NCI-H1436 (cell line): ENCODE data around the gene DYNLT1.
"Not testable (repeated sequence)": the region's sequence is repeated elsewhere in the genome, so short reads cannot be mapped to it uniquely, and the experiment has no call there.

Experiments used
- DNase-seq: peaks from one replicate; lab custom pipeline; 2025; lab: John Stamatoyannopoulos, UW

DYNLT1 gene

DNA sequence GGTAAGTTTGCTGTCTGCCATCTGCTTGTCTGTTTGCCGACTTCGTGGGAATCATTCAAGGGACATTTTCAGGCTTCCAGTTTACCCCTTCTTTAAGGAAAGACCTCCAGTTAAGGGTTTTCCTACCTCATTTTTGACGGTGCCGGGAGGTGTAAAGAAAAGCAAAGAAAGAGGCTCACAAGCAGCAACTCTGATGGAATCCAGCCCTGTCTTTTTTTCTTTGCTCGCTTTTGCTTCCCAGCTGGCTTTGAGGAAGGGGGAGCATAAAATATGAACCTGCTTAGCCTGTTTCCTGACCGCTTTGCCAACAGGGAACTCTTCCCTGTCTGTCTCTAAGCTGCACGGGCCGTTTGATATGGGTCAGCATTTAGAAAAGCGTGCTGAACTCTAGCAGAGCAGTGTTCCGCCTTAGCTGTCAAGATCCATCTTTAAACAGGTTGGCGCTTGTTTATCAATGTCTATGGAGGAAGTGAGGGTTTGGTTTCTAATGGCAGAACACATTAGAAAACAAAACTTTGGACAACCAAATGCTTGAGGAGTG lies 19.2 kb upstream of the DYNLT1 start:
- DNase-seq = no peak

DNA sequence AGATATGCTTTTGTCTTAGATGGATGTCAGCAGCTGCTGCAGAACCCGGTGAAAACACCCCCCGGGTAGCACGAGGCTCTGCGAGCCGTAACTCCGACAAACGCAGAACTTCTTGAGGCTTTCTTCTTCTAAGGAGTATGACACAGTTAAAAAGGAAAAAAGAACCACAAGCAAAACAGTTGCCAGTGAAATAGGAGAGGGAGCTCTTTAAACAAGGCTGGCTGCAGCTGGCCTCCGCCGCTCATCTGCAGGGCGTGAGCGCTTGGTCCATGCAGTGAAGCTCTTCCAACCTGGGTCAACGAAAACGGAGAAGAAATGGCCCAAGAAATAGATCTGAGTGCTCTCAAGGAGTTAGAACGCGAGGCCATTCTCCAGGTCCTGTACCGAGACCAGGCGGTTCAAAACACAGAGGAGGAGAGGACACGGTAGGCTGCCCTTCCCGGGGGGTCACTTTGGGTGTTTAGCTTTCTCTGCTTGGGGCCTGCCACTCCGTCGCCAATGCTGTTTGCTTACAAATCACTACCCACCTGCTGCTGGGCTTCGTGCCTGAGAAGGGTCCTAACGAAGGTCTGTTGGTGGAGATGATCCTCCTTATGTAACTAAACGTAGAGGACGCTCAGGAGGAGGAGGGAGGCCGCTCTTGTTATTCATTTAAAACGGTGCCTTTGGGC lies 18.5 kb upstream of the DYNLT1 start:
- no peak for DNase-seq

DNA sequence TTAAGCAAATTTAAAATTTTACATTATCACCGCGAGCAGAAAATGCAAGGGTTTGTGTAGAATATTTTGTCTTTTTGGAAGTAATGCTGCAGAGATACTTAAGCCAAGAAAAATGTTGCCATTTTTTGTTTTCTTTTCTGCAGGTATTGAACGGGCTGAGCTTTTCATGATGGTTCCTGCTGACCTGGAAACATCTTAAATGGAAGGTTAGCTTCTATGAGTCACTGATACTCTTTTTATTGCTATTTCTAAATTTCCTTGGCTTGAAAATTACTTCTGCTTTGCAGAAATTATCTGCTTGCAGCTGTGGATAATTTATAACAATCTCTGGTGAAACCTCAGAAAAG lies 18.0 kb upstream of the DYNLT1 start:
- no peak for DNase-seq

DNA sequence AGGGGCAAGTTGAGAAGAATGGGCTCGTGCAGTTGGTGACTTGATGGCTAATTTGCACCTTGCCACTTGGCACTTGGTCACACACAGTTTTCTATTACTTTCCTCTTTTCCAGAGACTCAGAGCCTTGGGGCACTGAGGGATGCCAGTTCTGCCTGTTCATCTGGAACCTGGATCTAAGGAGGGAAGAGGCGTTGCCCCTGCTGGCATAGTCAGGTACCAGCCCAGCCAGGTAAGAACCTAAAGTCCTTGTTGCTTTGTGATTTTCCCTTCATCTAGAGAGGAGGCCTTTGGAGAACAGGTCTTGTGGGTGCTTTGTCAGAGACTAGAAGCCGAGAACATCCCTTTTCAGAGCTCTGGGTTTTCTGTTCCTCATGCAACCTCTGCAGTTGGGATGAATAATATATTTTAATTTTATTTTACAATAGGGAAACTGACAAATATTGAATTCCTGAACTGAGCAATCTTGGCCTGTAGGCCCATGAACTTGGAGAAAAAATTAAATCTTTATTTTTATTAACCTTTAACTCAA lies 16.7 kb upstream of the DYNLT1 start:
- no peak for DNase-seq

DNA sequence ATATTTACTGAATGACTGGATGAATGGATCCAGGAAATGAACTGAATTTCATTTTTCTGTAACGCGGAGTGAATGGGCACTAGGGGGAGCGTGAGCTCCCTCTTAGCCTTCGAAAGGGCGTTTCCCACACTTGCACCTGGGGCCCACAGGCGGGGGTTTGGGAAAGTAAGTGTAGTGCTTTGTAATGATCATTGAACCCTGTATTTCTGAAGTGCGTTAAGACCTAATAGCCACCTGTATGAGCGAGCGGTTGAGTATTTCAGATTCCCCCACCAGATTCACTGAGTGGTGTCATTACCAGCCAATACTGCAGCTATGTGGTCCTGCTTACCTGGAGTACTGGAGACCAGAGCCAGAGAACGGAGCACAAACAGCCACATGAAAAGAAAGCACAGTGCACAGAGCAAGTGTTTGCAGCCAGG lies 15.8 kb upstream of the DYNLT1 start:
- peak; percentile 58 for DNase-seq

GRCh38 chr6:158656986-158657385 lies 12.4 kb upstream of the DYNLT1 start:
- not testable (repeated sequence) for DNase-seq

- peak; percentile 81 for DNase-seq
Measured at GRCh38 chr6:158655569-158656450, 11.3 kb upstream of the DYNLT1 start.

GRCh38 chr6:158654960-158655489 lies 10.5 kb upstream of the DYNLT1 start:
- DNase-seq = no peak

- no peak for DNase-seq
Measured at GRCh38 chr6:158654498-158654897, 10.0 kb upstream of the DYNLT1 start.

- DNase-seq = no peak
Measured at GRCh38 chr6:158653577-158654354, 9.2 kb upstream of the DYNLT1 start.

DNA sequence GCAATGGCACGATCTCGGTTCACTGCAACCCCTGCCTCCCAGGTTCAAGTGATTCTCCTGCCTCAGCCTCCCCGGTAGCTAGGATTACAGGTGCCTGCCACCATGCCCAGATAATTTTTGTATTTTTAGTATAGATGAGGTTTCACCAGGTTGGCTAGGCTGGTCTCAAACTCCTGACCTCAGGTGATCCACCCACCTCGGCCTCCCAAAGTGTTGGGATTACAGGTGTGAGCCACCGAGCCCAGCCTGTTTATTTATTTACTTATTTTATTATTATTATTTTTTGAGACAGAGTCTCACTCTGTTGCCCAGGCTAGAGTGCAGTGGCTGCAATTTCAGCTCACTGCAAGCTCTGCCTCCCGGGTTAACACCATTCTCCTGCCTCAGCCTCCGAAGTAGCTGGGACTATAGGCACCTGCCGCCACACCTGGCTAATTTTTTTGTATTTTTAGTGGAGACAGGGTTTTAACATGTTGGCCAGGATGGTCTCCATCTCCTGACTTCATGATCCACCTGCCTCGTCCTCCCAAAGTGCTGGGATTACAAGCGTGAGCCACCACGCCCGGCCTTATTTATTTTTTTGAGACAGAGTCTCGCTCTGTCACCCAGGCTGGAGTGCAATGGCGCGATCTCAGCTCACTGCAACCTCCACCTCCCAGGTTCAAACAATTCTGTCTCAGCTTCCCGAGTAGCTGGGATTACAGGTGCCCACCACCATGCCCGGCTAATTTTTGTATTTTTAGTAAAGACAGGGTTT lies 7.6 kb upstream of the DYNLT1 start:
- not testable (repeated sequence) for DNase-seq

DNA sequence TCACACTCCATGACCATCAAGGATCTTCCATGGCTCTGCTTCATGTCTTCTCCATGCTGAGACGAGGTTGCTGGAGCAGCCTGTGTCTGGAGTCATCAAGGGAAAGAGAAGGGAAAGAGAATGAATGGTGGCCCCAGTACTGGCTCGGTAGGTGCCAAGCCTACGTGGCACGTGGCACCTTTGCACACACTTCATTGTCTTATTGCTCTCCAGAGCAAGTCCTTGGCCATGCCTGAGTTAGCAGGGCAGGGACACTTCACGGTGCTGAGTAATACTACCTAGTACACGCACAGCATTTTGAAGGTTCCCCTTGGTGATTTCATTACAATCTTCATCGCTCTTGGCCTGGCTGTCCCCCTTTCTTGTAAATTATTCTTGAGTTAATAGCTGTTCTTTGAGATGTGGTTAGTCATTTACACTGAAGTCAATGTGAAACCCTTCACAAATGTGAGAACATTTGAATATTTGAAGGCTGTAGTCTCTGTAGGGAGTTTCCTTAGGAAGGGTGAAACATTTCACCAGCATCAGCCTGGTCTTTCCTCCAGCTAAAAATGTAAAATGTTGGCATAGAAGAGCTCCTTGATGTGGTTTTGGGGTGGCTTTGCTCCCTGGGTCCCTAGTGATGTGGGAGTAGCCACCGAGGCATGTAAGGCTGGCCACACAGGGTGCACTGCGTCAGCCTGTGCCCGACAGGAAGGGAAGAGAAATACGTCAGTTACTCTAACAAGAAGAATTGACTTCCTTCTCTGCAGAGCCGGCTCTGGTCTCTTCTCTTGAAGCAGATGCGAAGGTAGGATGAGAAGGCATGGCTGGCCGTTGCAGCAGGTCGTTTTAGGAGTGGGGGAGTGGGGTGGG lies 5.0 kb upstream of the DYNLT1 start, which contains the start of gene SYTL3:
SYTL3 (plus strand) TSS at position 766 of the 855 bp plus-strand sequence. CDS start 13,215 bp downstream, outside the sequence.
- no peak for DNase-seq

GRCh38 chr6:158648682-158649131 lies 4.2 kb upstream of the DYNLT1 start:
- DNase-seq = no peak

- no peak for DNase-seq
Measured at GRCh38 chr6:158647501-158647900, 3.0 kb upstream of the DYNLT1 start.

- DNase-seq = no peak
Measured at GRCh38 chr6:158646023-158646910, 1.7 kb upstream of the DYNLT1 start.

DNA sequence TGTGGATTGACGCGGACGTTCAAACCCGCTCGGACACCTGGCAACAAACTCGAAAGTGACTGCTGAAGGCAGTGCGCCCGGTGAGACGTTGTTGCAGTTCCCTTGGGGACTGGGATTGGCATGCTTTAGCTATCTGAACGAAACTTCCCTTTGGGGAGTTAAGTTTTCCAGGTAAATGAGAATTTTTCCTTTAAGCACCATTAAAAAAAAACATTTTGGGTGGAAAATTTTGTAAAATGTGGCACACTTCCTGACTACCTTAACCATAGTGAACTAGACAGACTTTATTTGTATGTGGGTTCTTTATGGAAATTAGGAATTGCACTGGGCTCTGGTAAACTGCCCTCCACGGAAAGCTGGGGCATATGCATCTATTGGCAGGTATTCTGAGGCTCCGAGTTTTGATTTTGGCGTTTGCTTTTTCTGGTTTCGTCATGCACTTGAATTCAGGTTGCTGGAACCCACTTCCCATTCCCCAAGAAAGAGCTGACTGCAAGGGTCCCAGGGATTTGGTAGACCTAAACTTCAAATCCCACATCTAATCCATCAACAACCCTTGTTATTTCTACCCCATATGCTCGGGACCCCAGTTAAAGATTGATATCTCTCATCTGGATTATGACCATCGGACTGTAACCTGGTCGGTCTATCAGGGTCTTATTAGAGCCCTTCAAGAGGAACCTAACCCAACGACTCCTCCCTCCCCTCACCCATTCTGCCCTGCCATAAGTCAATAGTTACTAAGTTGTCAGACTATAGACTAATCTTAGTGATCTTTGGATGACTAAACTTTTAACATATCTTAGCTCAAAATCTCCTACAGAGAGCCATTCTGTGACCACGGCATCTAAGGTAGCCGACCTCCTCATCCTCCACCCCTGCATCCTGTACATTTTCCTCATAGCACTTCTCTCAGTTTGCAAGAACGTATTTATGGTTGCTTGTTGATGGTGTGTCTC lies 800 bp upstream of the DYNLT1 start:
- no peak for DNase-seq

DNA sequence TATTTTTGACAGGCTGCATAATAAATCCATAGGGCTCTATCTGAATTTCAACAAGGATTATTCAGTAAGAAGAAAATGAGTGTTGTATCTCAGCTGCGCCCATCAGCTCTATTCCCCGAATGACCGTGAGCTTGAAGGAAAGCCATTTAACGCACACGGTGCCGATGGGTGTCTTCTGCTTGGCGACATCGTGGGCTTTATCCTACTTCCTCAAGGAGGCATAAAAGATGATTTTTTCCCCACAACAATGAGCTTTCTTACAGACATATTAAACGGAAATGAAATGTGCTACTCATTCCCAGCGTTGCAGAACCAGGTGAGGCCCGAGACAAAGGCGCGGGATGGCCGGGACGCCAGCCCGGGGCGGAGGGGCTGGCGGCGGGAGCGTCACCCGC lies 710 bp downstream of the DYNLT1 start:
- no peak for DNase-seq
